Mucosa of descending colon (tissue), 3 donors: ENCODE measurements around the gene DCPS. TPM values are rescaled to one million over a fixed set of nuclear protein-coding genes. Genes with fewer than 3 reads are reported as not detected.

Source experiments
- ATAC-seq: fragments of 200-7000 bp; cut with Tn5 transposase; one replicate; pipeline ENCODE4 v1.9.1; 2020; ENCODE audit warnings: mild to moderate bottlenecking, moderate library complexity
- DNase-seq, 3 donors: peaks; one replicate each; pipeline ENCODE4 v3.0.0-alpha.2; 2020
- H3K36me3 ChIP-seq: fragments of 200-600 bp; one replicate; pipeline ENCODE4 v1.8.0; 2021; ENCODE audit warnings: low read depth, mild to moderate bottlenecking
- H3K4me1 ChIP-seq: fragments of 200-600 bp; one replicate; pipeline ENCODE4 v1.8.0; 2021; ENCODE audit warnings: low read depth, mild to moderate bottlenecking
- H3K4me3 ChIP-seq: fragments of 200-600 bp; one replicate; pipeline ENCODE4 v1.8.0; 2021; ENCODE audit warnings: mild to moderate bottlenecking
- H3K9me3 ChIP-seq: fragments of 200-600 bp; one replicate; pipeline ENCODE4 v1.8.0; 2021; ENCODE audit warnings: mild to moderate bottlenecking
- intact Hi-C, 2 donors: fragments of 100-400 bp; cut with DNase I in 1 of 2; cut with micrococcal nuclease in 1 of 2; formaldehyde crosslinking; loops; one replicate each; pipeline versions ENCODE4 v1.11.0 to v1.11.1; 2022; cut with DNase I, micrococcal nuclease
- total RNA-seq, 3 donors: library from RNA; stranded (reverse); fragmentation: NEBNext Ultra II Directional in 2 of 3; extraction: Animal tissue kit (Norgen Biotek cat#: 25700) in 2 of 3; gene quantifications; one replicate each; pipeline versions ENCODE4 v1.2.1 to v1.2.4, GENCODE V29; 2021 to 2023
- TF ChIP-seq, protein P1 (sequence below): fragments of 200-600 bp; IDR thresholded peaks from one replicate; pipeline ENCODE4 v1.8.0; 2022; ENCODE audit warnings: antibody characterized with exemption, mild to moderate bottlenecking
- donor health status: DM: no; HTN: no; CAD: no; lungs with moderate emphysema.
- donor health status: DM: no; HTN: no; CAD: no.
- donor health status: DM: no; HTN: yes; CAD: no.

DCPS gene
- total RNA-seq, 3 donors from 2014 or later = 10.0 to 21.3 (median 14.8) TPM

DNA sequence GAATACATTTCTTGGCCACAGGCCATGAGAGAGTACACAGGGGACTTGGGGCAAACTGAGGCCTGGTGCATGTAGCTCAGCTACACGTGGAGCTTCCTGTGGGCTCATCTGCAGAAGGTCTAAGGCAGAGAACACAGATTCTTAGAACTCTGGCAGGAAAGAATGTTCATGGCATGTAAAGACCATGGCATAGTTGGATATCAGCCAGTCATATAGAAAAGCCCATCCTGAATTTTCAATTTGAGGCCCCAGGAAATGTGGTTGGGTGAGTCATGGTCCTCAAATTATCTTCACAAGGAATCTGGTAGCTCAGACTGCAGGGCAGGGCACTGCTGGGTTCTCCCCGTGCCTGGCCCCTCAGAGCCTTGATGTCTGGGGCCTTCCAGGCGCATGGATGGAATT is 37.9 kb downstream of the DCPS start:
- TF ChIP-seq, protein P1, sequence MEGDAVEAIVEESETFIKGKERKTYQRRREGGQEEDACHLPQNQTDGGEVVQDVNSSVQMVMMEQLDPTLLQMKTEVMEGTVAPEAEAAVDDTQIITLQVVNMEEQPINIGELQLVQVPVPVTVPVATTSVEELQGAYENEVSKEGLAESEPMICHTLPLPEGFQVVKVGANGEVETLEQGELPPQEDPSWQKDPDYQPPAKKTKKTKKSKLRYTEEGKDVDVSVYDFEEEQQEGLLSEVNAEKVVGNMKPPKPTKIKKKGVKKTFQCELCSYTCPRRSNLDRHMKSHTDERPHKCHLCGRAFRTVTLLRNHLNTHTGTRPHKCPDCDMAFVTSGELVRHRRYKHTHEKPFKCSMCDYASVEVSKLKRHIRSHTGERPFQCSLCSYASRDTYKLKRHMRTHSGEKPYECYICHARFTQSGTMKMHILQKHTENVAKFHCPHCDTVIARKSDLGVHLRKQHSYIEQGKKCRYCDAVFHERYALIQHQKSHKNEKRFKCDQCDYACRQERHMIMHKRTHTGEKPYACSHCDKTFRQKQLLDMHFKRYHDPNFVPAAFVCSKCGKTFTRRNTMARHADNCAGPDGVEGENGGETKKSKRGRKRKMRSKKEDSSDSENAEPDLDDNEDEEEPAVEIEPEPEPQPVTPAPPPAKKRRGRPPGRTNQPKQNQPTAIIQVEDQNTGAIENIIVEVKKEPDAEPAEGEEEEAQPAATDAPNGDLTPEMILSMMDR = no peak
- ATAC-seq = no peak
- intact Hi-C loops = no loop called here
- no peak overlapping the region for H3K4me3 ChIP-seq
- no peaks in the 10 kb centered on the region for H3K36me3 ChIP-seq
- DNase-seq = peak in 1 of 3 donors; percentile 27
- no peaks in the 10 kb centered on the region for H3K4me1 ChIP-seq
- no peaks in the 10 kb centered on the region for H3K9me3 ChIP-seq

DNA sequence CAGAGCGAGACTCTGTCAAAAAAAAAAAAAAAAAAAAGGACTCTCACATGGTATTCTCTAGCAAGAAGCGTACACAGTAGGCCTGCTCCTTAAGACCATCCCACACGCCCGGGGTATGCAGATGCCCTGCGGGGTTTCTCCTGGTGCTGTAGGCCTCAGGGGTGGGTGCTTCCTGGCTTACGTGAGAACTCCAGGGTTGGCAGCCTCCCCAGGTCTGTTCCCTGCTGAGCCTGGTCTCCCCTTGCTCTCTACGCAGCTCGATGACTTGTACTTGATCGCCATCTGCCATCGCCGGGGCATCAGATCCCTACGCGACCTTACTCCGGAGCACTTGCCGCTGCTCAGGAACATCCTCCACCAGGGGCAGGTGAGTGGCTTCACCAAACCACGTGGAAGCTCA is 39.2 kb downstream of the DCPS start:
- DNase-seq (peak in 2 of 3 donors; percentile 4 to 31), ATAC-seq (no peak)
- TF ChIP-seq, protein P1 = no peak
- H3K36me3 ChIP-seq = no peaks in the 10 kb centered on the region
- no peak overlapping the region for H3K4me3 ChIP-seq
- H3K9me3 ChIP-seq = no peaks in the 10 kb centered on the region
- no peaks in the 10 kb centered on the region for H3K4me1 ChIP-seq
- intact Hi-C loops = no loop called here

DNA sequence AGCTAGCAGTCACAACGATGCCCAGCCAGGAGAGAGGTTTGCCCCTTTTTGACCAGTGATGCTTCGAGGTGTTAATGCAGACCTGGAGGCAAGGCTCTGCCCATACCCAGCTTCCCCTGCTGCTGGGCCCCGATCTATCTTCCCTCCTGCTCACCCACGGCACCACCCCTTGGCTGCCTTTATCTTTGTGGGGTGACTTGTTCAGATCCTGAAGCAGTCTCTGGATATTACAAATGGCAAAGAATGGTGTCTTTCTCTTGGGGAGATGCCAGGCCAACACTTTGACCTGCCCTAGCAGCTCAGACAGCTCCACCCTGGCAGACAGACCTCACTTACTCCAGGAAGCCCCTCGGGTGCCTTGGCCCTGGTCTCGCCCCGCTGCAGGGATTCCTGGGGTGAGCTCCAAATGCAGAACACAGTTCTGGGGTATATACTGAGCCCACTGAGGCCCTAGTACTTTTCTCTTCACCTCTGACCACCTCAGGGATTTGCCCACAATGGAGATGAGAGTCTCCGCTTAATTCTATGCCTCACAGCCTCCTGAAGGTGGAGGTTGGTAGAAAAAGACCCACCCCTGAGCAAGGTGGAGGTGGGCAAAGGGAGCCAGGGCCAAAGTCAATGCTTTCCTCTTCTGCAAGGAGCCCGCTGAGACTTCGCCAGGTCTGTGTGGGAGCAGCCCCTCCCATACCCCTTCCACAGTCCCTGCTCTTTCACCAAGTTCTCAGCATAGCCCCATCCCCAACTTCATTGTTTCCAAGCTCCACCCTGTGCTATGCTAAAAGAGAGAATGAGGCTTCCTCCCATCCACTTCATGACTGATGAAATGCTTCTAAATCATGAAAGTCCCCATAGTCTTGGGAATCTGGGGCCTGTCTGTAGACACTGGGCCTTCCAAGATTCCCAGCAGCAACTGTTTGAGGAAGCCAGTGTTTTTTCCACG is 40.6 kb downstream of the DCPS start:
- TF ChIP-seq, protein P1 = no peak
- H3K4me3 ChIP-seq = no peak overlapping the region
- no peak for ATAC-seq
- peak in 2 of 3 donors; percentile 4 to 19 for DNase-seq
- no peaks in the 10 kb centered on the region for H3K36me3 ChIP-seq
- H3K9me3 ChIP-seq = no peaks in the 10 kb centered on the region
- intact Hi-C loops = no loop called here
- no peaks in the 10 kb centered on the region for H3K4me1 ChIP-seq

DNA sequence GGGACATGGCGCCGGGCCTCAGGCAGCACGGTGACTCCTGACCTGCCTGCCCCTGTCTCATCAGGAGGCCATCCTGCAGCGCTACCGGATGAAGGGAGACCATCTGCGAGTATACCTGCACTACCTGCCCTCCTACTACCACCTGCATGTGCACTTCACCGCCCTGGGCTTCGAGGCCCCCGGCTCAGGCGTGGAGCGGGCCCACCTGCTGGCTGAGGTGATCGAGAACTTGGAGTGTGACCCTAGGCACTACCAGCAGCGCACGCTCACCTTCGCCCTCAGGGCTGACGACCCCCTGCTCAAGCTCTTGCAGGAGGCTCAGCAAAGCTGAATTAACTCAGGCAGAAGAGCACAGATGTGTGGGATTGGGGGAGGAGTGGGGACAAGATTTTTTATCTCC is 41.4 kb downstream of the DCPS start:
- peak in 1 of 3 donors; percentile 44 for DNase-seq
- Histone ChIP-seq H3K4me1 (no peaks in the 10 kb centered on the region), H3K9me3 (no peaks in the 10 kb centered on the region), H3K36me3 (no peaks in the 10 kb centered on the region), H3K4me3 (no peak overlapping the region)
- intact Hi-C loops = no loop called here
- ATAC-seq = no peak
- TF ChIP-seq, protein P1 = no peak

DNA sequence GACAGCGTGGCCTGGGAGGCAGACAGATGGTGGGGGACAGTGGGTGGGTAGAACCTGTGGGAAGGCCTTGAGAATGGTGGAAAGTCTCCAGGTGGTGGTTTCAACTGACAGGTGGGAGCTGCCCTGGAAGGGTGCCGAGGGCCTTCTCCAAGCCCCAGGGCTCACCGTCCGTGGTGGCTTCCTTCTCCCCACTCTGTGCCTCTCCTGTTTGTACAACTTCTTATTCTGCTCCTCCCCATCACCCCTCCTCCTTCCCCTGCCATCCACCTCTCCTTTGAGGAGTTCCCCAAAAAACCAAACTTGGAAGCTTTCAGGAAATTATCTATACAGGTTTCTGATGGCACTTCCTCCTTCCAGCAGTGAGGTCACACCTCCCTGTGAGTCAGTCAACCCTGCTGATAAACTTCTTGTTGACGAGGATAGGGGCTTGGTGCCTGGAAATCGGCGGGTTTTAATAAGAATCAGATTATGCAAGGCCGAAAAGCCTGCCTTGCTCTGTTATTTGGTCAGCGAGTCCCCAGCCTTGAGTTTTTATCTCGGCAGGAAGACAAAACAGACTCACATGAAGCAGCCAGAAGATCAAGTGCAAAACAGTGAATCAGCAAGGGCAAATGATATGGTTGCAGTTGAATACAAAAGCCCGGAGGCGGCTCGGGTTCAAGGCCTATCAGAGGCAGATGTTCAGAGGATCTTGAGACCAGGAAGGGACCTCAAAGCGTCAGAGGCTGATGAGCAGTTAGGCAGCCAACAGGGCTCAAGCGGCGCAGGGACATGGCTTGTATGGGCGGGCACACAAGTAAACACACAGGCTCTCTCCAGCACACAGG is 42.1 kb downstream of the DCPS start:
- DNase-seq (peak in 1 of 3 donors; percentile 58), ATAC-seq (peak; percentile 72)
- Histone ChIP-seq H3K4me1 (no peaks in the 10 kb centered on the region), H3K9me3 (no peaks in the 10 kb centered on the region), H3K36me3 (no peaks in the 10 kb centered on the region), H3K4me3 (no peak overlapping the region)
- intact Hi-C loops = no loop called here
- TF ChIP-seq, protein P1 = no peak
